NCI-H146 (cell line): ENCODE measurements around the gene SDK1.

Experiments used
- DNase-seq: peaks from one replicate; lab custom pipeline; 2025; lab: John Stamatoyannopoulos, UW

The SDK1 gene

GRCh38 chr7:4110438-4110837 is 809.4 kb downstream of the SDK1 start:
- no peak for DNase-seq

DNA sequence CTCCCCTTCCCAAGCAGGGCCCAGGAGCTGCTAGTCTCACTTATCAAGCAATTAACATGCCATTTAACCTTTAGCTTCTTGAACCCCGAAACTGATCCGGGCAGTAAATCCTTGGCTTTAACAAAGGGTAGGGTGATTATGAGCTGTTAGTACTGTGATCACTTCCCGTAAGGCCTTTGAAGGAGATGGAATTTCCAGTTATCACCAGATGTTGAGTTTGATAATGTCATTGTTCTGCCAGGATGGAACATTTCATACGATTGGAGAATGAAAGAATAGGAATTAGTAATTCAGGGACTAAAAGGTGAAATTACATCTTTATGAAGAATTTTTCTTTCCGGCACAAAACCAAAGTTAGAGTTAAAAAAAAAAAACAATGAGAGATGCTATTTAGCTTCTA is 810.1 kb downstream of the SDK1 start:
- no peak for DNase-seq

GRCh38 chr7:4113271-4113670 is 812.2 kb downstream of the SDK1 start:
- no peak for DNase-seq

DNA sequence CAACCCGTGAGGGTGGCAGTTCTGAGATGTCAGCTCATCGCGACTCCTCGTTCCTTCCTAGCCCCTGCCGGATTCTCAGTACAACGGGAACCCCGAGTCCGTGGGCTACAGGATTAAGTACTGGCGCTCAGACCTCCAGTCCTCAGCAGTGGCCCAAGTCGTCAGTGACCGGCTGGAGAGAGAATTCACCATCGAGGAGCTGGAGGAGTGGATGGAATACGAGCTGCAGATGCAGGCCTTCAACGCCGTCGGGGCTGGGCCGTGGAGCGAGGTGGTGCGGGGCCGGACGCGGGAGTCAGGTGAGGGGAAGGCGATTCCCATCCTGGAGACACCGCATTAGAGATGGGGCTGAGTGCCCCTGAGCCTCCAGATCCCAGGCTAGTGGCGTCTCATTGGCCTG is 812.9 kb downstream of the SDK1 start:
- no peak for DNase-seq

- no peak for DNase-seq
Measured at GRCh38 chr7:4115442-4115841, 814.4 kb downstream of the SDK1 start.

GRCh38 chr7:4115941-4116610 is 815.0 kb downstream of the SDK1 start:
- no peak for DNase-seq

DNA sequence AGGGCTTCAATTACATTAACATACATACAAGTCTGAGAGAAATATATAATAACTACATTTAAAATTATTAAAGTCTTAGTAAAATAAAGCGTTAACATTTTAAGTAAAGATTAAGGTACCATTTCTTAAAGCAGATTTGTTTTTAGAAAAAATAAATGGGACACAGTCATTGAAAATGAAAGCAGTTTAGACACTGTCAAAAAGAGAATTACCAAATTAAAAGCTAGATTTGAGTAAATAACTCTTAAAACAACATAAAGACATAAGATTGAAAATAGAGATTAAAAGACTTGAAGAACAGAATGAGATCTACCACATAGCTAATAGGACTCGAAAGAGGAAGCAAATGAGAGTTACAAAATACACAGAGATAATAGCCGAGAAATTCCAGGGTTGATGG is 818.8 kb downstream of the SDK1 start:
- DNase-seq = no peak

GRCh38 chr7:4123346-4123745 is 822.3 kb downstream of the SDK1 start:
- no peak for DNase-seq

DNA sequence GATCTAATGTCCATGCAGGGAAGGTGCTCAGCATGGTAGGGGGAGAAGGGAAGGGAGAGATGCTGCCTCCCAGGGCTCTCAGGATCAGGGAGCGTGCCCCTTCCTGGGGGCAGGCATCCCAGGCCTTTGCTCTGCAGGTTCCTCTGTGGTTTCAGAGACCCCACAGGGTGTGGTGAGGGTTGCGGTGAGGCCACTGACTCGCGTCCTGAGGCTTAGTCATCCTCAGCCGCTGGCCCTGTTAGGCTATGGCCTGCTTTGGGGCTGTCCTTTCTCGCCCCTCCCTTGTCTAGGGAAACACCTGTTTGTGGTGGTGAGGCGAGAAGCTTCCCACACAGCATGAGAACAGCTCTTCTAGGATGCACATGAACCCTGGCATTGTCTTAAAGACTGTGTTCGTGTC is 822.8 kb downstream of the SDK1 start:
- no peak for DNase-seq

DNA sequence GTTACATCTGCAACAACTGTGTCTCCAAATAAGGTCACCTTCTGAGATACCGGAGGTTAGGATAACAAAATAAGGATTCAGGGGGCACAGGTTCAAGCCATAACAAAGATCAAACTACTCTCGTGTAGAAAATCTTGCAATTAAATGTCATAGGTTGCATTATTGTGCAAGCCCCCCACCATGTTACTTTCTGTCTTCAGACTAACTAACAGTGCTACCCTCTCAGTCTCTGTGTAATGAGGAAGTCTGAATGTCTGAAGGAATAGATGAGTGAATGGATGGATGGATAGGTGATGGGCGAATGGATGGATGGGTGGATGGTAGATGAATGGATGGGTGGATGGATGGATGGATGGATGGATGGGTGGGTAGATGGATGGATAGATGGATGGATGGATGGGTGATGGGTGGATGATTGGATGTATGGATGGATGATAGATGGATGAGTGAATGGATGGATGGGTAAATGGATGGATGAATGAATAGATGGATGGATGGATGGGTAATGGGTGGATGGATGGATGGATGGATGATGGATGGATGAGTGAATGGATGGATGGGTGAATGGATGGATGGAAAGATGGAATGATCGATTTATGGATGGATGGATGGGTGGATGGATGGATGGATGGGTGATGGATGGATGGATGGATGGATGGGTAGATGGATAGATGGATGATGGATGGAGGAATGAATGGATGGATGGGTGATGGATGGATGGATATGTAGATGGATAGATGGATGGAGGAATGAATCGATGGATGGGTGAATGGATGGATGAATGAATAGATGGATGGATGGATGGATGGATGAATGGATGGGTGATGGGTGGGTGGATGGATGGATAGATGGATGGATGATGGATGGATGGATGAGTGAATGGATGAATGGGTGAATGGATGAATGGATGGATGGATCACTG is 823.8 kb downstream of the SDK1 start:
- no peak for DNase-seq

GRCh38 chr7:4127909-4128560 is 827.0 kb downstream of the SDK1 start:
- DNase-seq = no peak

- DNase-seq = no peak
Measured at GRCh38 chr7:4129481-4130122, 828.5 kb downstream of the SDK1 start.

- DNase-seq = no peak
Measured at GRCh38 chr7:4131063-4131462, 830.0 kb downstream of the SDK1 start.

DNA sequence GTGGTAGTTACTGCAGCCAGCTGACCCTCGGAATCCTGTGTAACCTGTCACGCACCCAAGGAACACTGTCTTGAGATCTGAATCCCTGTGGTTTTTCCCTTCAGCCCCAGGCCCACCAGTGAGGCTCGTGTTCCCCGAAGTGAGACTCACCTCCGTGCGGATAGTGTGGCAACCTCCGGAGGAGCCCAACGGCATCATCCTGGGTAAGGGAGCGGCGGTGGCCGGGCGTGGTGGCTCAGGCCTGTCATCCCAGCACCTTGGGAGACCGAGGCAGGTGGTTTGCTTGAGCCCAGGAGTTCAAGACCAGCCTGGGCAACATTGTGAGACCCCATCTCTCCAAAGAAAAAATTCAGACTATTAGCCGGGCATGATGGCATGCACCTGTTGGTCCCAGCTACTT is 831.2 kb downstream of the SDK1 start:
- DNase-seq = no peak

- DNase-seq = no peak
Measured at GRCh38 chr7:4133491-4134044, 832.5 kb downstream of the SDK1 start.

DNA sequence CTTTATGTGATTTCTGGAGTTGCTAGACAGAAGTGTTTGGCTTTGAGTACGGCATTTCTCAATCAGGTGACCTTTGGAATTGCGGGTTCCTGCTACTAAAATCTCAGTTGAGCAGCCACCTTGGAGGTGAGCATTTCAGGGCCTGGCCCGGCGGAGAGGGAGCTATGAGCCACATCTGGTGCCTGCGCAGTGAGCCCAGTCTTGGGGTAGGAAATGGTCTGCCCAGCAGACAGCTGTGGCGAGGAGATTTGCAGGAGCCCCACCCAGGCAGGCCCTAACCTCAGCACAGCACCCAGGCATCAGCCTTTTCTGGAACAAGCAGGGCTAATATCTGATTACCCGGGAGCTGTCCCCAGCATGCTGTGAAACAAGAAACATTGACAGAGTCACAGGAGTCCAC is 833.2 kb downstream of the SDK1 start:
- DNase-seq = no peak

GRCh38 chr7:4134631-4135030 is 833.6 kb downstream of the SDK1 start:
- no peak for DNase-seq

GRCh38 chr7:4135301-4135700 is 834.2 kb downstream of the SDK1 start:
- no peak for DNase-seq

GRCh38 chr7:4136036-4136435 is 835.0 kb downstream of the SDK1 start:
- DNase-seq = no peak

GRCh38 chr7:4136501-4137110 is 835.6 kb downstream of the SDK1 start:
- DNase-seq = no peak

DNA sequence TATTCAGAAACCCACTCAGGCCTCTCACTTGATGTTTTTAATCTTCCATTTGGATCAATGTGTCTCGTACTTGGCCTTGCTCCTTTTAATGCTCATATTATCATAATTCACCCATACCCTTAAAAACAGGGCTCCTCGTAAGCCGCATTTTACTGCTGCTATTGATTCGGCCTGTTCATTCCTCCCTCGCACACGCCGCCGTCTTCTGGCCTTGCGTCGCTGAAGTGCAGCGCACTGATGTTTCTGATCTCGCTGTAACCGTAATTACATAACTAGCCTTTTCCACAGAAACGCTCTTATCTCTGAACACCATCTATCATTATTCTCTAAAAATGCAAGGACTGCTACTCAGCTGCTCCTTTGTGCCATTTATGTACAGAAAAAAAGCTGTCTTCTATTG is 836.5 kb downstream of the SDK1 start:
- DNase-seq = no peak

GRCh38 chr7:4138866-4139265 is 837.8 kb downstream of the SDK1 start:
- DNase-seq = no peak
